Osteoblast (primary cell): ENCODE results near the gene CCDC12. TPM values are rescaled to one million over a fixed set of nuclear protein-coding genes. Genes with fewer than 3 reads are reported as not detected.

Source experiments
- DNase-seq: peaks from one replicate; pipeline ENCODE4 v3.0.0; 2011; ENCODE audit warnings: low spot score, mixed read lengths; ENCODE audit not compliant: insufficient read length; ENCODE audit errors: missing footprints
- H2AFZ ChIP-seq: 2 replicates; pipeline ENCODE4 v1.6.0; 2011; ENCODE audit warnings: mild to moderate bottlenecking, low read length
- H3K27ac ChIP-seq: 2 replicates; pipeline ENCODE4 v1.5.1; 2011; ENCODE audit warnings: mild to moderate bottlenecking, low read depth, low read length, moderate library complexity
- H3K27me3 ChIP-seq: 2 replicates; pipeline ENCODE4 v1.6.0; 2012; ENCODE audit warnings: mild to moderate bottlenecking, control low read depth, inconsistent platforms, low read length, moderate library complexity; ENCODE audit not compliant: insufficient read depth
- H3K36me3 ChIP-seq: 2 replicates; pipeline ENCODE4 v1.5.1; 2011; ENCODE audit warnings: mild to moderate bottlenecking, low read length, control low read depth, moderate library complexity; ENCODE audit not compliant: insufficient read depth
- H3K4me1 ChIP-seq: 2 replicates; pipeline ENCODE4 v1.5.1; 2011; ENCODE audit warnings: mild to moderate bottlenecking, low read length, control low read depth, moderate library complexity; ENCODE audit not compliant: insufficient read depth
- H3K4me2 ChIP-seq: 2 replicates; pipeline ENCODE4 v1.6.0; 2011; ENCODE audit warnings: mild to moderate bottlenecking, low read length; ENCODE audit not compliant: insufficient read depth
- H3K4me3 ChIP-seq: fragments of 200-600 bp; sonication (generic); 3 replicates; pipeline ENCODE4 v1.5.1; 2012; ENCODE audit warnings: mild to moderate bottlenecking, low read length, inconsistent platforms; ENCODE audit not compliant: insufficient read depth
- H3K79me2 ChIP-seq: 2 replicates; pipeline ENCODE4 v1.6.0; 2012; ENCODE audit warnings: mild to moderate bottlenecking, low read length, control low read depth, inconsistent platforms; ENCODE audit not compliant: insufficient read depth
- H3K9me3 ChIP-seq: 2 replicates; pipeline ENCODE4 v1.5.1; 2011; ENCODE audit warnings: low read depth, low read length, control low read depth
- H4K20me1 ChIP-seq: 2 replicates; pipeline ENCODE4 v1.6.0; 2012; ENCODE audit warnings: mild to moderate bottlenecking, low read length, control low read depth; ENCODE audit not compliant: insufficient read depth
- total RNA-seq: library from RNA; depleted of rRNA; stranded (reverse); fragments of >200 nt; gene quantifications from 2 replicates; pipeline ENCODE4 v1.2.3, GENCODE V29; 2012
- TF ChIP-seq, protein P1 (sequence below): IDR thresholded peaks from 2 replicates; pipeline ENCODE4 v1.5.1; 2011; ENCODE audit warnings: mild to moderate bottlenecking, low read depth, low read length, moderate library complexity; ENCODE audit errors: extremely low read depth

Gene CCDC12
- total RNA-seq, 1 donor, result 20.6 TPM

DNA sequence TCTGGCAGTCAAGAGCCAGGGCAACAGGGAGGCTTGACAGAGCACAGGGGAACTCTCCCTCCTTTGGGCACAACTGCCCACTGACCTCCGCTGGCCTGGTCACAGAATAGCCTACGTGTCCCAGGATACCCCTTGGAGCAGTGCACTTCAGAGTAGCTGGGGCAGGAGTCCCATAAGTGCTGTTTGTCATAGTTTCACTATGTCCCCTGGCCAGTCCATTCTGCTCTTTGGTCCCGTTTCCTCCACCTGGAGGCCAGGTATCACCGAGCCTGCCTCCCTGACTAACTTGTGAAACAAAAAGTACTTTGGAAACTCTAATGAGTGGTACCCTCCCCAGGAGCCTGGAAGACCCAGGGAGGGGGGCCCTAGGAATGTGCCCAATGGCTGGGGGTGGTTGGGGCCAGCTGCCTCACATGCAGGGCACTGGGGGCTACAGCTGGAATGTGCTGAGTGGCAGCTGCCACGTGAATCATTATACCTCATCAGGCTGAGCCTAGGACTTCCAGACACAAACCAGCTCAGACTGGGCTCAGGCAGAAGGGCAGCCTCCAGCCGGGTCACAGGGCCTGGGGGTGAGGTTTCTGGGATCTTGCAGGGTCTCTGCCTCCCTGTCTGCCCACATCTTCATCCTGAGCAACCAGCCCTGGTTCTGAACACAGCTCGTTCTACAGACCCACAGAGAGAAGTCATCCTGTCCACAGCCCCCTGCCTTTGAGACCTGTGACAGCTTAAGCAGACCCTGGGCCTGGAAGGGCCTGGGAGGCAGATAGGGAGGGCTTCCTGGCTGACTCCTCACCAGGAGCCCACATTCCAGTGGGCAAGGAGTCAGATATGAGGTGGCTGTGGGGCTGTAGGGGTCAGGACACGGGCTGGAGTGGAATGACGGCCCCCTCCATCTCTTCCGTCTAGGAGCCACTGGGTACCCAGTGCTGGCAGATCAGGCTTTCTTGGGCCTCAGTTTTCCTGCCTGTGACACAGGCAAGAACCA, 99.9 kb downstream of the CCDC12 start:
- H3K4me3 ChIP-seq, result no peak overlapping the region
- H3K27ac ChIP-seq, result no peak overlapping the region
- H3K4me2 ChIP-seq, result no peak overlapping the region
- peaks cover 17% of the 10 kb centered on the region for H3K27me3 ChIP-seq
- no peaks in the 10 kb centered on the region for H3K9me3 ChIP-seq
- H3K4me1 ChIP-seq, result no peaks in the 10 kb centered on the region
- H3K79me2 ChIP-seq, result no peaks in the 10 kb centered on the region
- H4K20me1 ChIP-seq, result no peaks in the 10 kb centered on the region
- H3K36me3 ChIP-seq, result no peaks in the 10 kb centered on the region
- TF ChIP-seq, protein P1, sequence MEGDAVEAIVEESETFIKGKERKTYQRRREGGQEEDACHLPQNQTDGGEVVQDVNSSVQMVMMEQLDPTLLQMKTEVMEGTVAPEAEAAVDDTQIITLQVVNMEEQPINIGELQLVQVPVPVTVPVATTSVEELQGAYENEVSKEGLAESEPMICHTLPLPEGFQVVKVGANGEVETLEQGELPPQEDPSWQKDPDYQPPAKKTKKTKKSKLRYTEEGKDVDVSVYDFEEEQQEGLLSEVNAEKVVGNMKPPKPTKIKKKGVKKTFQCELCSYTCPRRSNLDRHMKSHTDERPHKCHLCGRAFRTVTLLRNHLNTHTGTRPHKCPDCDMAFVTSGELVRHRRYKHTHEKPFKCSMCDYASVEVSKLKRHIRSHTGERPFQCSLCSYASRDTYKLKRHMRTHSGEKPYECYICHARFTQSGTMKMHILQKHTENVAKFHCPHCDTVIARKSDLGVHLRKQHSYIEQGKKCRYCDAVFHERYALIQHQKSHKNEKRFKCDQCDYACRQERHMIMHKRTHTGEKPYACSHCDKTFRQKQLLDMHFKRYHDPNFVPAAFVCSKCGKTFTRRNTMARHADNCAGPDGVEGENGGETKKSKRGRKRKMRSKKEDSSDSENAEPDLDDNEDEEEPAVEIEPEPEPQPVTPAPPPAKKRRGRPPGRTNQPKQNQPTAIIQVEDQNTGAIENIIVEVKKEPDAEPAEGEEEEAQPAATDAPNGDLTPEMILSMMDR, result no peak
- H2AFZ ChIP-seq, result no peak overlapping the region
- DNase-seq, result peak; percentile 79

- Histone ChIP-seq H3K4me2 (no peak overlapping the region), H3K4me3 (no peak overlapping the region), H3K4me1 (no peaks in the 10 kb centered on the region), H2AFZ (no peak overlapping the region), H3K27me3 (peaks cover 14% of the 10 kb centered on the region), H3K36me3 (no peaks in the 10 kb centered on the region), H3K9me3 (no peaks in the 10 kb centered on the region), H3K79me2 (no peaks in the 10 kb centered on the region), H3K27ac (no peak overlapping the region), H4K20me1 (no peaks in the 10 kb centered on the region)
- DNase-seq, result no peak
- TF ChIP-seq, protein P1, result no peak
Measured at GRCh38 chr3:46875560-46875959, 101.0 kb downstream of the CCDC12 start.

DNA sequence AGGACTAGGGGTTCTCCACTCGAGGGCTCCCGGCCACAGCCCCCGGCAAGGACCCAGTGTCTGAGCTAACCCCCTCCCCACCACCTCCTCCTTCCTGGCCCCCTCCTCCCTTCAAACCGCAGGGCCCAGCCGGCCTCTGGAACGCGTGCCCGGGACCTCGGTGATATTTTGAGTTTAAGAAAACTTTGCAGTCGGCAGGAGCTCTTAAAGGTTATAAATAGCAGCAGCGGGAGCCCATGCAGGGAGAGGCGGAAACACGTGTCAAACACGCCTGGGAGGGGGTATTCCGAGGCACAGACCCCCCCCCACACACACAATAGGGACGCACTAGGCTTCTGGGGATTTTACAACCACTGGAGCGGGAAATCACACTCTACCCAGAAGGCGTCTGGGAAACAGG, 102.1 kb downstream of the CCDC12 start:
- Histone ChIP-seq H3K9me3 (no peaks in the 10 kb centered on the region), H3K27me3 (peaks cover 14% of the 10 kb centered on the region), H3K36me3 (no peaks in the 10 kb centered on the region), H3K4me1 (no peaks in the 10 kb centered on the region), H3K4me2 (no peak overlapping the region), H4K20me1 (no peaks in the 10 kb centered on the region), H2AFZ (no peak overlapping the region), H3K4me3 (no peak overlapping the region), H3K79me2 (no peaks in the 10 kb centered on the region), H3K27ac (no peak overlapping the region)
- TF ChIP-seq, protein P1, result no peak
- DNase-seq, result peak; percentile 80

- DNase-seq, result peak; percentile 83
- no peak overlapping the region for H3K4me2 ChIP-seq
- peaks cover 19% of the 10 kb centered on the region for H3K27me3 ChIP-seq
- H3K79me2 ChIP-seq, result no peaks in the 10 kb centered on the region
- no peaks in the 10 kb centered on the region for H4K20me1 ChIP-seq
- H3K4me1 ChIP-seq, result no peaks in the 10 kb centered on the region
- TF ChIP-seq, protein P1, result no peak
- no peak overlapping the region for H2AFZ ChIP-seq
- no peaks in the 10 kb centered on the region for H3K9me3 ChIP-seq
- no peak overlapping the region for H3K4me3 ChIP-seq
- H3K27ac ChIP-seq, result no peak overlapping the region
- H3K36me3 ChIP-seq, result no peaks in the 10 kb centered on the region
Measured at GRCh38 chr3:46873521-46873920, 103.0 kb downstream of the CCDC12 start.
